GM12892 (cell line): Measurements from ENCODE around the gene RNF4.

Experiments used
- POLR2A ChIP-seq: IDR thresholded peaks from 2 replicates; pipeline ENCODE4 v1.6.1; 2011; ENCODE audit warnings: low read depth, low read length, control low read depth
- POLR2AphosphoS5 ChIP-seq: IDR thresholded peaks from 2 replicates; pipeline ENCODE4 v1.6.1; 2011; ENCODE audit warnings: low read depth, low read length, control low read depth

DNA sequence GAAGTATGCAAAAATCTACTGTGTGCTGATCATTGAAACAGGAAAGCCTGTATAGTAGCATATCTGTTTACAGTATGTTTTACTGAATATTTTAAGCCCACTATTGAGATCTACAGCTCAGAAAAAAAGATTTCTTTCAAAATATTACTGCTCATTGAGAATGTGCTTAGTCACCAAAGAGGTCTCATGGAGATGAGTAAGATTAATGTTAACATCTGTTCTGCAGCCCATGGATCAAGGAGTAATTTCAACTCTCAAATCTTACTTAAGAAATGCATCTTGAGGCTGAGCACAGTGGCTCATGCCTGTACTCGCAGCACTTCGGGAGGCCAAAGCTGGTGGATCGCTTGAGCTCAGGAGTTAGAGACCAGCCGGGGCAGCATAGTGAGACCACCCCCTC, 3.3 kb downstream of the RNF4 start:
- no peak for TF ChIP-seq POLR2A
- no peak for TF ChIP-seq POLR2AphosphoS5
